Loucy (cell line): ENCODE results near the gene DNAJC24.

Source experiments
- H2AFZ ChIP-seq: fragments of 200-600 bp; sonication (generic); 2 replicates; pipeline ENCODE4 v1.6.0; 2016; ENCODE audit warnings: antibody characterized with exemption, mild to moderate bottlenecking, low read length, moderate library complexity
- H3F3A ChIP-seq: fragments of 200-600 bp; 2 replicates; pipeline ENCODE4 v1.6.0; 2016; ENCODE audit warnings: antibody characterized with exemption, low read depth, mild to moderate bottlenecking
- H3K27me3 ChIP-seq: fragments of 200-600 bp; sonication (generic); 2 replicates; pipeline ENCODE4 v1.6.1; 2014; ENCODE audit warnings: low read length, mild to moderate bottlenecking; ENCODE audit not compliant: insufficient read depth, poor library complexity, severe bottlenecking
- H3K36me3 ChIP-seq: fragments of 200-600 bp; sonication (generic); 2 replicates; pipeline ENCODE4 v1.6.1; 2016; ENCODE audit warnings: low read length; ENCODE audit not compliant: insufficient read depth
- H3K4me1 ChIP-seq: fragments of 200-600 bp; sonication (generic); 2 replicates; pipeline ENCODE4 v1.5.1; 2014; ENCODE audit warnings: low read length, mild to moderate bottlenecking; ENCODE audit not compliant: insufficient read depth, poor library complexity, severe bottlenecking
- H3K4me2 ChIP-seq: fragments of 200-600 bp; sonication (generic); 2 replicates; pipeline ENCODE4 v1.6.0; 2014; ENCODE audit warnings: antibody characterized with exemption, low read length, low read depth, mild to moderate bottlenecking; ENCODE audit not compliant: poor library complexity, severe bottlenecking
- H3K4me3 ChIP-seq: fragments of 200-600 bp; sonication (generic); 2 replicates; pipeline ENCODE4 v1.5.1; 2014; ENCODE audit warnings: low read length, mild to moderate bottlenecking, mixed read lengths; ENCODE audit not compliant: poor library complexity, severe bottlenecking
- H3K79me2 ChIP-seq: fragments of 200-600 bp; sonication (generic); 2 replicates; pipeline ENCODE4 v1.6.1; 2014; ENCODE audit warnings: low read length; ENCODE audit not compliant: insufficient read depth
- H3K9ac ChIP-seq: fragments of 200-600 bp; sonication (generic); 2 replicates; pipeline ENCODE4 v1.6.0; 2014; ENCODE audit warnings: mild to moderate bottlenecking, low read depth, low read length, moderate library complexity; ENCODE audit not compliant: poor library complexity, severe bottlenecking
- H3K9me2 ChIP-seq: fragments of 200-600 bp; sonication (generic); replicated peaks from 2 replicates; pipeline ENCODE4 v1.6.1; 2016; ENCODE audit warnings: low read depth, low read length, mixed read lengths
- H3K9me3 ChIP-seq: fragments of 200-600 bp; sonication (generic); 2 replicates; pipeline ENCODE4 v1.6.1; 2014; ENCODE audit warnings: mild to moderate bottlenecking, antibody characterized with exemption, low read length, low read depth; ENCODE audit not compliant: insufficient read depth
- H4K20me1 ChIP-seq: fragments of 200-600 bp; sonication (generic); 2 replicates; pipeline ENCODE4 v1.6.0; 2014; ENCODE audit warnings: antibody characterized with exemption, low read length, mild to moderate bottlenecking; ENCODE audit not compliant: insufficient read depth, poor library complexity, severe bottlenecking
- CTCF ChIP-seq: fragments of 200-600 bp; sonication (generic); conservative IDR thresholded peaks from 2 replicates; pipeline ENCODE4 v1.5.1; 2014; ENCODE audit warnings: mild to moderate bottlenecking, antibody characterized with exemption, low read length
- EZH2phosphoT487 ChIP-seq: fragments of 200-600 bp; IDR thresholded peaks from 2 replicates; pipeline ENCODE4 v1.6.1; 2018; ENCODE audit warnings: antibody characterized with exemption, mild to moderate bottlenecking, moderate library complexity, borderline replicate concordance

The DNAJC24 gene

DNA sequence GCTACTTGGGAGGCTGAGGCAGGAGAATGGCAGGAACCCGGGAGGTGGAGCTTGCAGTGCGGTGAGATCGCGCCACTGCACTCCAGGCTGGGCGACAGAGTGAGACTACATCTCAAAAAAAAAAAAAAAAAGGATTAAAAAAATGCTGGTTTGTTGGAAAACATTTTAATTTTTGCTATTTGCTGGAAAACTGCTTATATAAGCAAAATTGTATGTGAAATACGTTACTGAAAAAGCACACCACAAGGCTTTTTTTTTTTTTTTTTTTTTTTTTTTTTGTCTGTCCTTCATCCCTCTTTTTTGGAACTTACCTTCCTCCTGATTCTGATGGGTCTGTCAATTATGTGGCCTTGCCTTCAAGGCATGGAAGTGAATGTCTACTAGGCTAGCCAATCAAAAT is 41.0 kb upstream of the DNAJC24 start:
- no peak for TF ChIP-seq CTCF
- no peak for TF ChIP-seq EZH2phosphoT487
- H3K4me2 ChIP-seq = no peak overlapping the region

DNA sequence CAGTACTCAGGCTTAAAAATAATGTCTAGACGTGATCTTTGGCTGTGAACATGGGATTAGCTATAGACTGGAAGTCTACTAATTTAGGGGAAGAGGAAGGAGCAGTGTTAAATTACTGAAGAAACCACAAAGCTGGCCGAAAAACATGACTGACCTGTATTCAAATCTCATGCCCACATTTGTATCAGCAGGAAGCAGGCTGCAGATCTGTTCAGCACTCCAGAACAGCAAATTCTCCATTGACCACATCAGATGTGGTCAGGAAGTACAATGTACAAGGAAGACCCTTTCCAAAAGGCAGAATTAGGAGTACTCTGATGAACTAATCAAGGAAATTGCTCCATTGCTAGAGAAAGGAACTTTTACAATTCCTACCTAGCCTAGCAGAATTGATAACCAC is 31.9 kb upstream of the DNAJC24 start:
- TF ChIP-seq EZH2phosphoT487 = no peak
- no peak for TF ChIP-seq CTCF
- H3K36me3 ChIP-seq = no peaks in the 10 kb centered on the region
- no peaks in the 10 kb centered on the region for H3K27me3 ChIP-seq

More for the DNA sequence above, 41.0 kb upstream of the DNAJC24 start:
- no peaks in the 10 kb centered on the region for H4K20me1 ChIP-seq
- no peak overlapping the region for H3K4me3 ChIP-seq
- no peak overlapping the region for H2AFZ ChIP-seq
- H3K9ac ChIP-seq = no peak overlapping the region
- no peaks in the 10 kb centered on the region for H3K36me3 ChIP-seq
- H3K27me3 ChIP-seq = no peaks in the 10 kb centered on the region
- no peaks in the 10 kb centered on the region for H3K79me2 ChIP-seq
- no peaks in the 10 kb centered on the region for H3K9me2 ChIP-seq
- H3K4me1 ChIP-seq = no peaks in the 10 kb centered on the region
- H3K9me3 ChIP-seq = no peaks in the 10 kb centered on the region
- no peaks in the 10 kb centered on the region for H3F3A ChIP-seq

DNA sequence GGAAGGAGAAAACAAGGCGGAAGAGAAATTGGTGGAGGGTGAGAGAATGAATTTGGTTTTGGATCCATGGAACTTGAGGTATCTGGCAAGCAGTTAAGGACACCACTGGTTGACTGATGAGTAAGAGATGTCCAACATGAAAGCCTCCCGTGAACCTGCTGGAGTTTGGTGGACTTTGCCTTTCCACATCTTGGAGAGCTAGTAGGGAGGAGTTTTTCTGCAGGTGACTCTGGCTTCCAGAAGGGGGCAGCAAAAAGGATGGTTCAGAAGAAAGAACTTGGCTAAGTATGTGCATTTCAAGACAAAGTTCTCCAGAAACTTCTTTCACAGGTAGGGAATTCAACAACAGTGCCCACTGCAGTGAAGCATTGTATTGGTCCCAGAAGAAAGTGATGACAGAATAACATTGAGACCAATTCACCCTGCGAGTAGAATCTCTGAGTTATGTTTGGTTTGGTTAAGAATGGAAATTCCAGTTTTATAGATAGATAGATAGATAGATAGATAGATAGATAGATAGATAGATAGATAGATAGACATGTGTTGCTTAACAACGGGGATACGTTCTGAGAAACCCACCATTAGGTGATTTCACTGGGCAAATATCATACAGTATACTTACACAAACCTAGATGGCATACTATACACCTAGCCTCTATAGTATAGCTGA is 28.6 kb upstream of the DNAJC24 start:
- Histone ChIP-seq H3K79me2 (no peaks in the 10 kb centered on the region), H3F3A (no peaks in the 10 kb centered on the region), H3K4me3 (no peak overlapping the region), H3K27me3 (no peaks in the 10 kb centered on the region), H4K20me1 (no peaks in the 10 kb centered on the region), H3K36me3 (no peaks in the 10 kb centered on the region), H3K4me2 (no peak overlapping the region), H2AFZ (no peak overlapping the region), H3K4me1 (peaks cover 10% of the 10 kb centered on the region), H3K9me2 (no peaks in the 10 kb centered on the region), H3K9me3 (no peaks in the 10 kb centered on the region), H3K9ac (no peak overlapping the region)
- TF ChIP-seq CTCF = peak; percentile 79
- TF ChIP-seq EZH2phosphoT487 = no peak

More for the DNA sequence above, 31.9 kb upstream of the DNAJC24 start:
- H3K9me2 ChIP-seq = no peaks in the 10 kb centered on the region
- H3K79me2 ChIP-seq = no peaks in the 10 kb centered on the region
- H4K20me1 ChIP-seq = no peaks in the 10 kb centered on the region
- no peak overlapping the region for H3K4me3 ChIP-seq
- H3K9me3 ChIP-seq = no peaks in the 10 kb centered on the region
- no peak overlapping the region for H3K9ac ChIP-seq
- H3K4me1 ChIP-seq = peaks cover 10% of the 10 kb centered on the region
- no peak overlapping the region for H2AFZ ChIP-seq
- H3K4me2 ChIP-seq = peak overlapping the region; percentile 21
- no peaks in the 10 kb centered on the region for H3F3A ChIP-seq
